HepG2 (cell line): Measurements from ENCODE around the gene NPAS2. TPM values are rescaled to one million over a fixed set of nuclear protein-coding genes. Genes with fewer than 3 reads are reported as not detected.
A peak's percentile ranks its signal among the peaks of the same experiment; 100 is the strongest.

Experiments used
- BORCS8-MEF2B ChIP-seq: sonication (generic); formaldehyde crosslinking; IDR thresholded peaks from 2 replicates; pipeline ENCODE4 v1.8.0; 2022; ENCODE audit warnings: mild to moderate bottlenecking, missing genetic modification reagents
- DNMT1 ChIP-seq: sonication (generic); formaldehyde crosslinking; IDR thresholded peaks from 2 replicates; pipeline ENCODE4 v1.5.1; 2020; ENCODE audit warnings: mild to moderate bottlenecking, missing genetic modification reagents
- GATA4 ChIP-seq: sonication (generic); IDR thresholded peaks from 2 replicates; pipeline ENCODE4 v1.6.1; 2016; ENCODE audit warnings: antibody characterized with exemption, low read depth, borderline replicate concordance
- KDM1A ChIP-seq: IDR thresholded peaks from 2 replicates; pipeline ENCODE4 v1.6.1; 2016; ENCODE audit warnings: missing compliant biosample characterization
- KLF12 ChIP-seq: sonication (generic); formaldehyde crosslinking; IDR thresholded peaks from 2 replicates; pipeline ENCODE4 v1.4.0; 2020; ENCODE audit warnings: missing genetic modification reagents, borderline replicate concordance
- LCORL ChIP-seq, 2 experiments: fragments of 450-650 bp in 1 of 2; sonication (generic) in 1 of 2; formaldehyde crosslinking in 1 of 2; IDR thresholded peaks; 2 replicates each; pipeline versions ENCODE4 v1.5.0 to v1.6.1; 2017 to 2020; ENCODE audit warnings: antibody characterized with exemption in 1 of 2, missing genetic modification reagents in 1 of 2
- MED8 ChIP-seq: sonication (generic); formaldehyde crosslinking; IDR thresholded peaks from 2 replicates; pipeline ENCODE4 v1.8.1; 2023; ENCODE audit warnings: mild to moderate bottlenecking, missing genetic modification reagents; ENCODE audit not compliant: insufficient replicate concordance
- NFYC ChIP-seq: IDR thresholded peaks from 2 replicates; pipeline ENCODE4 v1.6.1; 2016; ENCODE audit warnings: missing genetic modification reagents, missing compliant biosample characterization
- PHF20 ChIP-seq: sonication (generic); formaldehyde crosslinking; IDR thresholded peaks from 2 replicates; pipeline ENCODE4 v1.5.0; 2020; ENCODE audit warnings: mild to moderate bottlenecking, missing genetic modification reagents
- POLR2G ChIP-seq: fragments of 200-400 bp; formaldehyde crosslinking; IDR thresholded peaks from 2 replicates; pipeline ENCODE4 v1.6.1; 2018; ENCODE audit warnings: mild to moderate bottlenecking, low read depth, low read length, moderate library complexity
- RELA ChIP-seq: sonication (generic); formaldehyde crosslinking; IDR thresholded peaks from 2 replicates; pipeline ENCODE4 v1.4.0; 2020; ENCODE audit warnings: missing genetic modification reagents
- SP2 ChIP-seq: sonication (generic); formaldehyde crosslinking; IDR thresholded peaks from 2 replicates; pipeline ENCODE4 v1.5.1; 2020; ENCODE audit warnings: mild to moderate bottlenecking, missing genetic modification reagents
- U2AF2 ChIP-seq: fragments of 200-400 bp; formaldehyde crosslinking; IDR thresholded peaks from 2 replicates; pipeline ENCODE4 v1.6.1; 2017; ENCODE audit warnings: low read depth, mild to moderate bottlenecking, low read length
- ZFP62 ChIP-seq: sonication (generic); formaldehyde crosslinking; IDR thresholded peaks from 2 replicates; pipeline ENCODE4 v1.4.0; 2020; ENCODE audit warnings: missing genetic modification reagents
- ZNF354B ChIP-seq: sonication (generic); formaldehyde crosslinking; IDR thresholded peaks from 2 replicates; pipeline ENCODE4 v1.8.0; 2022; ENCODE audit warnings: mild to moderate bottlenecking, missing genetic modification reagents
- ZNF614 ChIP-seq: IDR thresholded peaks from 2 replicates; pipeline ENCODE4 v1.6.1; 2018; ENCODE audit warnings: missing biosample characterization, missing genetic modification reagents, inconsistent platforms, borderline replicate concordance
- ZNF629 ChIP-seq: sonication (generic); formaldehyde crosslinking; conservative IDR thresholded peaks from 2 replicates; pipeline ENCODE4 v1.5.0; 2020; ENCODE audit warnings: missing genetic modification reagents
- polyA plus RNA-seq, 8 experiments: library from polyadenylated mRNA; depleted of rRNA in 3 of 8; stranded (reverse) in 7 of 8; unstranded in 1 of 8; fragments of >200 nt; fragmentation: Illumina TruSeq in 4 of 8; extraction: Trizol in 4 of 8; gene quantifications; 2 replicates each; pipeline versions ENCODE4 v1.2.1 to v1.2.3, GENCODE V29; 2011 to 2016; ENCODE audit warnings: low read depth in 4 of 8, missing spikeins in 1 of 8, mixed read lengths in 1 of 8; ENCODE audit not compliant: insufficient read depth in 1 of 8
- total RNA-seq, 5 experiments: library from RNA; depleted of rRNA; stranded (reverse); fragments of >200 nt; fragmentation: Illumina TruSeq; extraction: Trizol; gene quantifications; 2 replicates each; pipeline ENCODE4 v1.2.3, GENCODE V29; 2016; ENCODE audit warnings: low read depth in 1 of 5
- TF ChIP-seq, protein P1 (sequence below): sonication (generic); formaldehyde crosslinking; conservative IDR thresholded peaks from 2 replicates; pipeline ENCODE4 v1.4.0; 2020; ENCODE audit warnings: mild to moderate bottlenecking, missing genetic modification reagents, moderate library complexity
- TF ChIP-seq, protein P2 (sequence below): sonication (generic); formaldehyde crosslinking; conservative IDR thresholded peaks from 2 replicates; pipeline ENCODE4 v1.4.0; 2020; ENCODE audit warnings: missing genetic modification reagents
- TF ChIP-seq, protein P3 (sequence below): sonication (generic); formaldehyde crosslinking; IDR thresholded peaks from 2 replicates; pipeline ENCODE4; 2020; ENCODE audit warnings: missing genetic modification reagents, mild to moderate bottlenecking, borderline replicate concordance
- TF ChIP-seq, protein P4 (sequence below): IDR thresholded peaks from 2 replicates; pipeline ENCODE4 v1.6.1; 2016; ENCODE audit warnings: low read depth, borderline replicate concordance

Gene NPAS2
- total and polyA plus RNA-seq, 2 of the 13 experiments (the other 11 are each of a cell fraction or from before 2014, with no cell fraction given), result 14.8 to 37.5 TPM

DNA sequence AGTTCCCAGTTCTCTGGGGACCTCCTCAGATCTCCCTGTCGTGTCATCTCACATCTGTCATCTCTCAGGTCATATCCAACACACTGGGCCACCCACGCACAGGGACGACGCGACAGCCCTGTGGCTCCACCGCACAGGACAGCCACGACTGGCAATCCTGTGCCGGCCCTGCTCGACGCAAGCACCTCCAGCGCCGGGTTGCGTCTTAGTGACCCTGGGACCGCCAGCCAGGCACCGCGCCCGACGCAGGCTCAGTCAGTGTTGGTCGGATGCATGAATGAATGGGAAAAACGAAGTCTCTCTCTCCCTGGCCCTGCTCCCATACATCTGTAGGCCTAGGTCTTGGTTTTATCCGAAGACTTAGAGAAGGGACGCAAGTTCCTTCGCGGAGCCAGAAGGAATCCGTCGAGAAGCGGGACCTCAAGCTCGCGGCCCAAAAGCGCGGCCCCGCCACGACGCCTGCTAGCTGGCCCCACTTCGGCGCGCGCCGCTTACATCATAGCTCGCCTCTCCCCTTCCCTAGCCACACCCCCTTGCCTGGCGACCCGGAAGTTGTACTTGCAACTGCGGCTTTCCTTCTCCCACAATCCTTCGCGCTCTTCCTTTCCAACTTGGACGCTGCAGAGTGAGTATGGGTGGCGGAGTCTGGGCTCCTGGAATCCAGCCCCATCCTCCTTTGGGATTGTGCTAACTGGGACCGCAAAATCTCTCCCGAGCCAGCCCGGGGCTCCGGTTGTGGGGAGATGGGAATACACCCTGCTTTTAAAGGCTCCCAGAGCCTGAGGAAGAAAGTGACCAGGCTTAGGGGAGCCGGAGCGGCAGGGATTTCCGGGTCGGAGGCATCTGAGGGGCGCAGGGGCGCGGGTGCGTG lies 182.0 kb downstream of the NPAS2 start, which contains the start of gene RPL31 (continued):
- TF ChIP-seq DNMT1 (no peak), RELA (CRISPR knock-in tag) (peak; percentile 77; the same call in 1 of the 2 replicates), KDM1A (CRISPR knock-in tag) (no peak), ZNF614 (CRISPR knock-in tag) (peak; percentile 98), PHF20 (CRISPR knock-in tag) (peak; percentile 99), GATA4 (peak; percentile 89), KLF12 (no peak; the same call in 1 of the 2 replicates), MED8 (CRISPR knock-in tag) (peak; percentile 93), U2AF2 (0 out of 2 replicates have a peak, but pooled peaks have one; percentile 81), POLR2G (peak; percentile 100), BORCS8-MEF2B (CRISPR knock-in tag) (peak; percentile 99), ZNF354B (peak; percentile 96), LCORL (IDR thresholded peaks at IDR 0.05) (no peak), LCORL (CRISPR knock-in tag; IDR thresholded peaks at IDR 0.05) (peak; percentile 81), NFYC (CRISPR knock-in tag) (peak; percentile 70), ZFP62 (CRISPR knock-in tag) (no peak; the same call in 1 of the 2 replicates), ZNF629 (CRISPR knock-in tag) (peak; percentile 50; the same call in 1 of the 2 replicates), SP2 (CRISPR knock-in tag) (peak; percentile 64; the same call in 1 of the 2 replicates)
- TF ChIP-seq, protein P1, sequence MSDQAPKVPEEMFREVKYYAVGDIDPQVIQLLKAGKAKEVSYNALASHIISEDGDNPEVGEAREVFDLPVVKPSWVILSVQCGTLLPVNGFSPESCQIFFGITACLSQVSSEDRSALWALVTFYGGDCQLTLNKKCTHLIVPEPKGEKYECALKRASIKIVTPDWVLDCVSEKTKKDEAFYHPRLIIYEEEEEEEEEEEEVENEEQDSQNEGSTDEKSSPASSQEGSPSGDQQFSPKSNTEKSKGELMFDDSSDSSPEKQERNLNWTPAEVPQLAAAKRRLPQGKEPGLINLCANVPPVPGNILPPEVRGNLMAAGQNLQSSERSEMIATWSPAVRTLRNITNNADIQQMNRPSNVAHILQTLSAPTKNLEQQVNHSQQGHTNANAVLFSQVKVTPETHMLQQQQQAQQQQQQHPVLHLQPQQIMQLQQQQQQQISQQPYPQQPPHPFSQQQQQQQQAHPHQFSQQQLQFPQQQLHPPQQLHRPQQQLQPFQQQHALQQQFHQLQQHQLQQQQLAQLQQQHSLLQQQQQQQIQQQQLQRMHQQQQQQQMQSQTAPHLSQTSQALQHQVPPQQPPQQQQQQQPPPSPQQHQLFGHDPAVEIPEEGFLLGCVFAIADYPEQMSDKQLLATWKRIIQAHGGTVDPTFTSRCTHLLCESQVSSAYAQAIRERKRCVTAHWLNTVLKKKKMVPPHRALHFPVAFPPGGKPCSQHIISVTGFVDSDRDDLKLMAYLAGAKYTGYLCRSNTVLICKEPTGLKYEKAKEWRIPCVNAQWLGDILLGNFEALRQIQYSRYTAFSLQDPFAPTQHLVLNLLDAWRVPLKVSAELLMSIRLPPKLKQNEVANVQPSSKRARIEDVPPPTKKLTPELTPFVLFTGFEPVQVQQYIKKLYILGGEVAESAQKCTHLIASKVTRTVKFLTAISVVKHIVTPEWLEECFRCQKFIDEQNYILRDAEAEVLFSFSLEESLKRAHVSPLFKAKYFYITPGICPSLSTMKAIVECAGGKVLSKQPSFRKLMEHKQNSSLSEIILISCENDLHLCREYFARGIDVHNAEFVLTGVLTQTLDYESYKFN (CRISPR knock-in tag), result peak; percentile 75
- TF ChIP-seq, protein P2, sequence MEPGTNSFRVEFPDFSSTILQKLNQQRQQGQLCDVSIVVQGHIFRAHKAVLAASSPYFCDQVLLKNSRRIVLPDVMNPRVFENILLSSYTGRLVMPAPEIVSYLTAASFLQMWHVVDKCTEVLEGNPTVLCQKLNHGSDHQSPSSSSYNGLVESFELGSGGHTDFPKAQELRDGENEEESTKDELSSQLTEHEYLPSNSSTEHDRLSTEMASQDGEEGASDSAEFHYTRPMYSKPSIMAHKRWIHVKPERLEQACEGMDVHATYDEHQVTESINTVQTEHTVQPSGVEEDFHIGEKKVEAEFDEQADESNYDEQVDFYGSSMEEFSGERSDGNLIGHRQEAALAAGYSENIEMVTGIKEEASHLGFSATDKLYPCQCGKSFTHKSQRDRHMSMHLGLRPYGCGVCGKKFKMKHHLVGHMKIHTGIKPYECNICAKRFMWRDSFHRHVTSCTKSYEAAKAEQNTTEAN, result no peak; the same call in 1 of the 2 replicates
- TF ChIP-seq, protein P3, sequence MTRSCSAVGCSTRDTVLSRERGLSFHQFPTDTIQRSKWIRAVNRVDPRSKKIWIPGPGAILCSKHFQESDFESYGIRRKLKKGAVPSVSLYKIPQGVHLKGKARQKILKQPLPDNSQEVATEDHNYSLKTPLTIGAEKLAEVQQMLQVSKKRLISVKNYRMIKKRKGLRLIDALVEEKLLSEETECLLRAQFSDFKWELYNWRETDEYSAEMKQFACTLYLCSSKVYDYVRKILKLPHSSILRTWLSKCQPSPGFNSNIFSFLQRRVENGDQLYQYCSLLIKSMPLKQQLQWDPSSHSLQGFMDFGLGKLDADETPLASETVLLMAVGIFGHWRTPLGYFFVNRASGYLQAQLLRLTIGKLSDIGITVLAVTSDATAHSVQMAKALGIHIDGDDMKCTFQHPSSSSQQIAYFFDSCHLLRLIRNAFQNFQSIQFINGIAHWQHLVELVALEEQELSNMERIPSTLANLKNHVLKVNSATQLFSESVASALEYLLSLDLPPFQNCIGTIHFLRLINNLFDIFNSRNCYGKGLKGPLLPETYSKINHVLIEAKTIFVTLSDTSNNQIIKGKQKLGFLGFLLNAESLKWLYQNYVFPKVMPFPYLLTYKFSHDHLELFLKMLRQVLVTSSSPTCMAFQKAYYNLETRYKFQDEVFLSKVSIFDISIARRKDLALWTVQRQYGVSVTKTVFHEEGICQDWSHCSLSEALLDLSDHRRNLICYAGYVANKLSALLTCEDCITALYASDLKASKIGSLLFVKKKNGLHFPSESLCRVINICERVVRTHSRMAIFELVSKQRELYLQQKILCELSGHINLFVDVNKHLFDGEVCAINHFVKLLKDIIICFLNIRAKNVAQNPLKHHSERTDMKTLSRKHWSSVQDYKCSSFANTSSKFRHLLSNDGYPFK, result peak; percentile 98
- TF ChIP-seq, protein P4, sequence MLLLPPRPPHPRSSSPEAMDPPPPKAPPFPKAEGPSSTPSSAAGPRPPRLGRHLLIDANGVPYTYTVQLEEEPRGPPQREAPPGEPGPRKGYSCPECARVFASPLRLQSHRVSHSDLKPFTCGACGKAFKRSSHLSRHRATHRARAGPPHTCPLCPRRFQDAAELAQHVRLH (CRISPR knock-in tag), result peak; percentile 100
